B cell (primary cell): Measurements from ENCODE around the gene IGSF3. TPM values are rescaled to one million over a fixed set of nuclear protein-coding genes. Genes with fewer than 3 reads are reported as not detected.

Experiments used
- ATAC-seq: fragments of 200-7000 bp; cut with Tn5 transposase; one replicate; pipeline ENCODE4 v1.10.0; 2021; ENCODE audit warnings: low read depth, mild to moderate bottlenecking, moderate number of reproducible peaks, moderate library complexity
- CTCF ChIA-PET: fragments of 350-600 bp; sonication (Branson Sonifier 250); formaldehyde crosslinking; loops from one replicate; lab custom pipeline; 2021; ENCODE audit warnings: antibody characterized with exemption, inconsistent platforms; lab: Charles Lee
- POLR2A ChIA-PET: fragments of 350-600 bp; sonication (Branson Sonifier 250); formaldehyde crosslinking; loops from one replicate; lab custom pipeline; 2021; ENCODE audit warnings: antibody characterized with exemption; lab: Charles Lee
- DNase-seq: peaks from one replicate; pipeline ENCODE4 v3.0.0; 2013
- H2AFZ ChIP-seq: 2 replicates; pipeline ENCODE4 v1.6.1; 2012; ENCODE audit warnings: mild to moderate bottlenecking, low read depth, low read length; ENCODE audit not compliant: insufficient read depth, poor library complexity, severe bottlenecking
- H3K27ac ChIP-seq, 2 donors: 1 replicate in 1 of 2; 2 replicates in 1 of 2; pipeline ENCODE4 v1.5.1; 2012 to 2013; ENCODE audit warnings: low read length in 2 of 2, mild to moderate bottlenecking in 2 of 2, moderate library complexity in 1 of 2
- H3K27me3 ChIP-seq, 4 experiments: fragments of 200-600 bp in 1 of 4; sonication (generic) in 1 of 4; replicated peaks in 1 of 4; 1 replicate in 2 of 4; 2 replicates in 2 of 4; pipeline versions ENCODE4 v1.6.1 to v1.7.0; 2013 to 2016; ENCODE audit warnings: low read length in 3 of 4, mild to moderate bottlenecking in 2 of 4, mixed read lengths in 1 of 4, moderate library complexity in 1 of 4; ENCODE audit not compliant: insufficient read depth in 4 of 4, control insufficient read depth in 3 of 4; ENCODE audit errors: control extremely low read depth in 1 of 4
- H3K36me3 ChIP-seq, 2 experiments: replicated peaks in 1 of 2; 1 replicate in 1 of 2; 2 replicates in 1 of 2; pipeline versions ENCODE4 v1.6.1 to v1.7.1; 2013; ENCODE audit warnings: low read length in 1 of 2; ENCODE audit not compliant: insufficient read depth in 2 of 2, control insufficient read depth in 1 of 2; ENCODE audit errors: control extremely low read depth in 1 of 2, extremely low read depth in 1 of 2
- H3K4me1 ChIP-seq, 2 donors: fragments of 200-600 bp in 1 of 2; sonication (generic) in 1 of 2; 1 replicate in 1 of 2; 2 replicates in 1 of 2; pipeline versions ENCODE4 v1.5.1 to v1.6.1; 2013 to 2017; ENCODE audit warnings: low read length in 2 of 2; ENCODE audit not compliant: control insufficient read depth in 2 of 2, insufficient read depth in 2 of 2
- H3K4me2 ChIP-seq: replicated peaks from 2 replicates; pipeline ENCODE3; 2012; ENCODE audit warnings: mild to moderate bottlenecking, low read depth, low read length; ENCODE audit not compliant: poor library complexity, severe bottlenecking
- H3K4me3 ChIP-seq, 5 experiments: fragments of 200-600 bp in 1 of 5; sonication (generic) in 1 of 5; 1 replicate in 3 of 5; 2 replicates in 2 of 5; pipeline versions ENCODE4 v1.5.1 to v1.7.0; 2011 to 2016; ENCODE audit warnings: low read length in 4 of 5, mild to moderate bottlenecking in 4 of 5, low read depth in 2 of 5, control low read depth in 1 of 5, moderate library complexity in 1 of 5; ENCODE audit not compliant: insufficient read depth in 1 of 5; ENCODE audit errors: control extremely low read depth in 1 of 5, extremely low read depth in 1 of 5
- H3K79me2 ChIP-seq: fragments of 200-600 bp; sonication (generic); one replicate; pipeline ENCODE4 v1.6.0; 2016; ENCODE audit warnings: low read length; ENCODE audit not compliant: control insufficient read depth, insufficient read depth
- H3K9ac ChIP-seq: fragments of 200-600 bp; sonication (generic); 2 replicates; pipeline ENCODE4 v1.6.1; 2017; ENCODE audit warnings: mild to moderate bottlenecking, low read length, moderate library complexity
- H3K9me3 ChIP-seq, 3 donors: one replicate each; pipeline versions ENCODE4 v1.6.1 to v1.7.1; 2013; ENCODE audit warnings: low read length in 2 of 3; ENCODE audit not compliant: control insufficient read depth in 2 of 3, insufficient read depth in 1 of 3; ENCODE audit errors: control extremely low read depth in 1 of 3
- H4K20me1 ChIP-seq: 2 replicates; pipeline ENCODE4 v1.6.0; 2012; ENCODE audit warnings: mild to moderate bottlenecking, low read length; ENCODE audit not compliant: insufficient read depth, control insufficient read depth, poor library complexity, severe bottlenecking
- H3K27ac Mint-ChIP-seq: one replicate; pipeline ENCODE4 v1.8.0; 2021; ENCODE audit warnings: mixed read lengths
- H3K27me3 Mint-ChIP-seq: one replicate; pipeline ENCODE4 v1.8.0; 2021; ENCODE audit warnings: mixed read lengths
- H3K4me1 Mint-ChIP-seq: one replicate; pipeline ENCODE4 v1.8.0; 2021; ENCODE audit warnings: mixed read lengths
- H3K4me3 Mint-ChIP-seq: one replicate; pipeline ENCODE4 v1.8.0; 2021; ENCODE audit warnings: mixed read lengths
- H3K9me3 Mint-ChIP-seq: one replicate; pipeline ENCODE4 v1.8.0; 2022; ENCODE audit warnings: mixed read lengths; ENCODE audit not compliant: insufficient read depth
- CTCF ChIP-seq: fragments of 200-600 bp; IDR thresholded peaks from one replicate; pipeline ENCODE4 v1.8.0; 2022; ENCODE audit warnings: antibody characterized with exemption, mild to moderate bottlenecking
- EZH2 ChIP-seq: IDR thresholded peaks from 2 replicates; pipeline ENCODE4 v1.6.1; 2012; ENCODE audit warnings: borderline replicate concordance, low read depth, mild to moderate bottlenecking, moderate library complexity, low read length; ENCODE audit not compliant: insufficient read depth, poor library complexity, severe bottlenecking
- WGBS: methylation state at CpG from one replicate; pipeline ENCODE4 v1.1.5; 2013; ENCODE audit warnings: missing lambda C conversion rate; ENCODE audit not compliant: insufficient coverage; 5-methylcytosine and 5-hydroxymethylcytosine counted together
- intact Hi-C: fragments of 100-400 bp; cut with micrococcal nuclease; formaldehyde crosslinking; loops from one replicate; pipeline ENCODE4 v1.10.0; 2022
- polyA plus RNA-seq: library from polyadenylated mRNA; depleted of rRNA; stranded (reverse); fragments of >200 nt; gene quantifications from 2 replicates; pipeline ENCODE4 v1.2.3, GENCODE V29; 2012
- total RNA-seq, 2 donors: library from RNA; stranded (reverse); fragments of 120-200 nt in 1 of 2; gene quantifications; 1 replicate in 1 of 2; 2 replicates in 1 of 2; pipeline versions ENCODE4 v1.2.3 to v1.2.4, GENCODE V29; 2013 to 2022

Gene IGSF3
- total and polyA plus RNA-seq, 2 donors (not counting 1 experiment from before 2014, with no cell fraction given), result 0.49 TPM; not detected in 1

GRCh38 chr1:116579259-116579875, 88.2 kb downstream of the IGSF3 start:
- Mint-ChIP-seq H3K4me1 (peaks cover 6% of the 10 kb centered on the region), H3K27me3 (no peaks in the 10 kb centered on the region), H3K9me3 (no peaks in the 10 kb centered on the region), H3K27ac (no peak overlapping the region), H3K4me3 (no peak overlapping the region)
- 93% methylated on average over 18 of the region's 21 CpGs for WGBS
- DNase-seq, result no peak
- H3K27me3 ChIP-seq, result peaks cover 0 to 3% (median 0%) of the 10 kb centered on the region in 4 experiments
- H3K36me3 ChIP-seq, result no peaks in the 10 kb centered on the region
- H3K27ac ChIP-seq, result no peak overlapping the region
- no peaks in the 10 kb centered on the region for H4K20me1 ChIP-seq
- no peaks in the 10 kb centered on the region for H3K9me3 ChIP-seq
- intact Hi-C loops, result no loop called here
- no peak for ATAC-seq
- POLR2A ChIA-PET, result no interaction called here
- H2AFZ ChIP-seq, result no peak overlapping the region
- no peak overlapping the region for H3K9ac ChIP-seq
- no peak overlapping the region for H3K4me2 ChIP-seq
- H3K4me3 ChIP-seq, result no peak overlapping the region
- H3K4me1 ChIP-seq, result no peaks in the 10 kb centered on the region
- H3K79me2 ChIP-seq, result no peaks in the 10 kb centered on the region
- CTCF ChIA-PET, result interaction anchor here (1.0 to 3.2 kb wide), 2 partner anchors 17 to 440 kb away, joined by 3 to 15 read pairs; no protein-coding TSS in a partner anchor
- TF ChIP-seq CTCF (no peak), EZH2 (no peak)

GRCh38 chr1:116578581-116578980, 89.0 kb downstream of the IGSF3 start:
- Mint-ChIP-seq H3K4me1 (peaks cover 12% of the 10 kb centered on the region), H3K4me3 (no peak overlapping the region), H3K9me3 (no peaks in the 10 kb centered on the region), H3K27ac (no peak overlapping the region), H3K27me3 (no peaks in the 10 kb centered on the region)
- Histone ChIP-seq H3K4me1 (no peaks in the 10 kb centered on the region), H3K9me3 (no peaks in the 10 kb centered on the region), H3K9ac (no peak overlapping the region), H3K27ac (no peak overlapping the region), H3K36me3 (no peaks in the 10 kb centered on the region), H3K79me2 (no peaks in the 10 kb centered on the region), H3K4me2 (no peak overlapping the region), H3K27me3 (peaks cover 0 to 3% (median 0%) of the 10 kb centered on the region in 4 experiments), H2AFZ (no peak overlapping the region), H4K20me1 (no peaks in the 10 kb centered on the region), H3K4me3 (no peak overlapping the region)
- ATAC-seq, result no peak
- DNase-seq, result no peak
- CTCF ChIA-PET, result interaction anchor here (1.0 to 3.2 kb wide), 3 partner anchors 18 to 440 kb away, joined by 3 to 15 read pairs (median 6); no protein-coding TSS in a partner anchor
- TF ChIP-seq CTCF (no peak), EZH2 (no peak)
- intact Hi-C loops, result no loop called here
- 100% methylated on average over 1 of the region's 1 CpG for WGBS
- POLR2A ChIA-PET, result no interaction called here
